Measurements from ENCODE around the gene TMEM235.

TMEM235 gene

DNA sequence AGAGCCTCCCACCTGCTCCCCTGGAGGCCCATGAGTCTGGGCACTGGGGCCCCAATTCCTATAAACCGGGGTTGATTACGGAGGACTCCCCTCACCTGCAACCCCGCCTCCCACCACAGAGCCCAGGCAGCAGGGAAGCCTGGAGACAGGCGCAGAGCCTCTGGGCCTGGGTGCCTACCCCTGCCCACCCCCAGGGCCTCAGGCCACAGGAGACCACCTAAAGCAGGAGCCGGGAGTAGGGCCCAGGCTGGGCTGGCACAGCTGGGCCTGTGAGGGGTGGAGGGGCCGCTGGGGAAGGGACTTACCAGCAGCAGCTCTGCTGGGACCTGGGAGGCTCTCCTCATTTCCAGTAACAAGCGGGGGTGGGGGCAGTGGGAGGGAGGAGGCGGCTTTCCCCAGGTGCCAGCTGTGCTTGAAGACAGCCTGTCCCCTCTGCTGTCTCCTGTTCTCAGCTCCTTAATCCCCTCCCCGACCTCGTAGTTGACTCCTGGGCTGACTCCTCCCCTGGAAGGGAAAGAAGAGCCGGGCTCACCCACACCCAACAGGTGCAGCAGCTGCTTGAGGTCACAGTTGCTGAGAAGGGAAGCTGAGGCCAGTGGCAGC is 46.8 kb downstream of the TMEM235 start:
- TF ChIP-seq, protein P1, sequence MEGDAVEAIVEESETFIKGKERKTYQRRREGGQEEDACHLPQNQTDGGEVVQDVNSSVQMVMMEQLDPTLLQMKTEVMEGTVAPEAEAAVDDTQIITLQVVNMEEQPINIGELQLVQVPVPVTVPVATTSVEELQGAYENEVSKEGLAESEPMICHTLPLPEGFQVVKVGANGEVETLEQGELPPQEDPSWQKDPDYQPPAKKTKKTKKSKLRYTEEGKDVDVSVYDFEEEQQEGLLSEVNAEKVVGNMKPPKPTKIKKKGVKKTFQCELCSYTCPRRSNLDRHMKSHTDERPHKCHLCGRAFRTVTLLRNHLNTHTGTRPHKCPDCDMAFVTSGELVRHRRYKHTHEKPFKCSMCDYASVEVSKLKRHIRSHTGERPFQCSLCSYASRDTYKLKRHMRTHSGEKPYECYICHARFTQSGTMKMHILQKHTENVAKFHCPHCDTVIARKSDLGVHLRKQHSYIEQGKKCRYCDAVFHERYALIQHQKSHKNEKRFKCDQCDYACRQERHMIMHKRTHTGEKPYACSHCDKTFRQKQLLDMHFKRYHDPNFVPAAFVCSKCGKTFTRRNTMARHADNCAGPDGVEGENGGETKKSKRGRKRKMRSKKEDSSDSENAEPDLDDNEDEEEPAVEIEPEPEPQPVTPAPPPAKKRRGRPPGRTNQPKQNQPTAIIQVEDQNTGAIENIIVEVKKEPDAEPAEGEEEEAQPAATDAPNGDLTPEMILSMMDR (IDR thresholded peaks at IDR 0.05; ENCODE audit: extremely low read depth, missing control alignments) = no peak
- no peak for DNase-seq (ENCODE audit: low spot score)

DNA sequence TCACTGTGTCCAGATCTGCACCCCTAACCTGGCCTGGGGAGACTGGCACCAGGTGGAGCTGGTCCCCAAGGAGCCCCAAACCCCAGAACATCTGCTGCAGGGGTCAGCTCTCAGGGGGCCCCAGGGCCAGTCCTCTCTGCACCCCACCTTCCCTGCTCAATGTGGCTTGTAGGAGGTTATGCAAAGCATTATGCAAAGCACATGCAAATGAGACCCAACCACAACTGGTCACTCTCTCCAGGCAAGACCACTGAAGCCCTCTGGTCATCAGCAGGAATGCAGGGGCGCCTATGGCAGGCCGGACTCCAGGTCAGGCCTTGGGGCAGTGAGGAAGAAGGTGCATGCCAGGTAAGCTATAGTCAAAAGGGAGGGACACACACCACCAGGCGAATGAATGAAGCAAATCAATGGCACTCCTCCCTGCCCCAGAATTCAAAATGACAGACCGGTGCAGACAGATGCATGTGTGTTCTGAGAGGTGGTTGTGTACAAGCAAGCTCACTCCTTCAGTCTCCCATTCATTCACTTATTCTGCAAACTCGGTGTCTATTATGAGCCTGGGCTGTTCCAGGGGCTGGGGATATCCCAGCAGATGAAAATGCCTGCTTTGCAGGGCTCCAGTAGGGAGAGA is 48.0 kb downstream of the TMEM235 start:
- TF ChIP-seq, protein P1 (IDR thresholded peaks at IDR 0.05; ENCODE audit: extremely low read depth, missing control alignments) = no peak
- DNase-seq (ENCODE audit: low spot score) = no peak

DNA sequence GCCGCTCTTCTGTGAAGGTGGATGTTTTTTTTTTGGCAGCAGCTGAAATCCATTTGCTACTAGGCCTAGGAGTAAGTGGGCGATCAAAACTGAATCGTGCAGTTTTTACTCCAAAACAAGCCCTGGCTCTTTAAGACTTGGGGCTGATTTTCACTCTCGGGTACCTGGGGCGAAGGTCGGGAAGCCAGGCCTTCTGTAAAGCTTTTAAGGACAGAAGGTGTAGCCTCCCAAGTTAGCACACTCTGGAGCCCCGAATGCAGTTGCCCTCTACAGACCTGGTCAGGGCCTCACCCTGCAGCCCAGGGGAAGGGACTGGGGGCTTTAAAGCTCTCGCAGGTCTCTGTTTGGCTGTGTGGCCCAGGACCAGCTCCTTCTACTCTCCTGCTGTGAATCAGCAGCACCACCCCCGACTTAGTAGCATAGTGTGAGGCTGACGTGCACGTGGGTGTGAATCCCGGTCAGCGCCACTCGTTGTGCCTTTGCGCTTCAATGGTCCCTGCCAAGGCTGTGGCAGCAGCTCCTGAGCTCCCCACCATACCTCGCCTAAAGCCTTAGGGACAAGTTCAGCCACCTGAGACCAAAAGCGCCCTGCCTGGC is 49.9 kb downstream of the TMEM235 start:
- no peak for DNase-seq (ENCODE audit: low spot score)
- TF ChIP-seq, protein P1 (IDR thresholded peaks at IDR 0.05; ENCODE audit: extremely low read depth, missing control alignments) = no peak

DNA sequence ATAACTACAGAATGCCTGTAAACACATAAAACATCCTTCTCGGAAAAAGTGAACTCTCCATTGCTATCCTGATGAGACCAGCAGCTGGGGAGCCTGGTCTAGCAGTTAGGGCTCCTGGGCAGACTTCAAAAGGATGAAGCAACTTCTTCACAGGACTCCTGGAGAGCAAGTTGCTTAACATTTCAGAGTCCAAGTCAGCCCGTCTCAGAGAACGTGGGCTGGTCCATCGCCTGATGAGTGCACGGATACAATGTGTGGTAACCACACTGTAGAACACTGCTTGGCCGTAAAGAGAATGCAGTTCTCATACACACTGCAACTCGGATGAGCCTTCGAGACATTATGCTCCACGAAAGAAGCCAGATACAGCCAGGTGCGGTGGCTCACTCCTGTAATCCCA is 52.7 kb downstream of the TMEM235 start:
- TF ChIP-seq, protein P1 (IDR thresholded peaks at IDR 0.05; ENCODE audit: extremely low read depth, missing control alignments) = no peak
- DNase-seq (ENCODE audit: low spot score) = no peak

DNA sequence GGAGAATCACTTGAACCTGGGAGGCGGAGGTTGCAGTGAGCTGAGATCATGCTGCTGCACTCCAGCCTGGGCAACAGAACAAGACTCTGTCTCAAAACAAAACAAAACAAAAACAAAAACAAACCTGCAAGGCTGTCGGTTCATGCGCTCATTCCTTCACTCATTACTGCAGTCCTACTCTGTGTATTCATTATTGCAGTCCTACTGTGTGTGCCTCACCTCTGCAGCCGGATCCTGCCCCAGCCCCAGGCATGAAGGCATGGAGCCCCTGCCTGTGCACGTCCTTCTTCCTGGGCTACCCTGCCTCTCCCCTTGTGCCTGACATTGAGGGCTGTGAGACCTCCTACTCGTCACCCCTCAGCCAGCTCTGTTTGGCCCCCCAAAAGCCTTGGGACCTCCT is 57.6 kb downstream of the TMEM235 start:
- DNase-seq (ENCODE audit: low spot score) = no peak
- TF ChIP-seq, protein P1 (IDR thresholded peaks at IDR 0.05; ENCODE audit: extremely low read depth, missing control alignments) = no peak

DNA sequence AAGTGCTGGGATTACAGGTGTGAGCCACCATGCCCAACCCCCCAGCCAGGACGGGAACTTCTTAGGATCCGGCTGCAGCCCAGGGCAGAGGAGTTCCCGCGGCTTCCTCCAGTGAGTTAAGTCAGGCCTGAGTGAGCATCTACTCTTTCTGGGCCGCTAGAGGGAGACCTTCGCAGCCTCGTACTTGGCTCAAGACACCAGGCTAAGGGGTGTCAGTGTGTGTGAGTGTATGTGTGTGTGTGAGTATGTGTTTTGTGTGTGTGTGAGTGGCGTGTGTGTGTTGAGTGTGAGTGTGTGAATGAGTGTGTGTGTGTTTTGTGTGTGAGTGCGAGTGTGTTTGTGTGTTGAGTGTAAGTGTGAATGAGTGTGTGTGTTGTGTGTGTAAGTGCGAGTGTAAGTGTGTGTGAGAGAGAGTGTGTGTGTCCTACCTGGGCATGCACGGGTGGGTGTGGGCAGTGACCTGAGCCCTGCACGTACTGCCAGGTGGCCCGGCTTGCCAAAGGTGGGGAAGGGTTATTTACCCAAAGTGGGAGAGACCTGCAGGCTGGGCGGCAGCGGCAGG is 58.5 kb downstream of the TMEM235 start:
- peak; percentile 80 for DNase-seq (ENCODE audit: low spot score)
- TF ChIP-seq, protein P1 (IDR thresholded peaks at IDR 0.05; ENCODE audit: extremely low read depth, missing control alignments) = peak; percentile 40
